HG02763 (cell line): ENCODE data around the gene WASF3.
"Not testable (repeated sequence)": the region's sequence is repeated elsewhere in the genome, so short reads cannot be mapped to it uniquely, and the experiment has no call there.

Source experiments
- ATAC-seq: cut with Tn5 transposase; IDR thresholded peaks from one replicate; pipeline ENCODE4 v1.9.1; 2021; ENCODE audit warnings: mild to moderate bottlenecking, moderate library complexity; ENCODE audit not compliant: unreplicated experiment

The WASF3 gene

GRCh38 chr13:26621731-26622401 is 64.4 kb downstream of the WASF3 start:
- ATAC-seq, result no peak

- ATAC-seq, result no peak
These were observed 65.6 kb downstream of the WASF3 start for GRCh38 chr13:26623125-26623524.

GRCh38 chr13:26624572-26624971 is 67.1 kb downstream of the WASF3 start:
- ATAC-seq, result no peak

- ATAC-seq, result no peak
These were observed 68.8 kb downstream of the WASF3 start for GRCh38 chr13:26626271-26626670.

- ATAC-seq, result no peak
These were observed 71.2 kb downstream of the WASF3 start for GRCh38 chr13:26628706-26629105.

- no peak for ATAC-seq
These were observed 71.9 kb downstream of the WASF3 start for GRCh38 chr13:26629260-26629825.

GRCh38 chr13:26635634-26636033 is 78.2 kb downstream of the WASF3 start:
- not testable (repeated sequence) for ATAC-seq

- not testable (repeated sequence) for ATAC-seq
These were observed 78.6 kb downstream of the WASF3 start for GRCh38 chr13:26636073-26636472.

GRCh38 chr13:26646603-26647002 is 89.1 kb downstream of the WASF3 start:
- ATAC-seq, result no peak

GRCh38 chr13:26651234-26651633 is 93.8 kb downstream of the WASF3 start:
- no peak for ATAC-seq

GRCh38 chr13:26653310-26653709 is 95.8 kb downstream of the WASF3 start:
- no peak for ATAC-seq

GRCh38 chr13:26653842-26654241 is 96.4 kb downstream of the WASF3 start:
- ATAC-seq, result no peak

- ATAC-seq, result no peak
These were observed 99.4 kb downstream of the WASF3 start for GRCh38 chr13:26656919-26657318.

- no peak for ATAC-seq
These were observed 101.2 kb downstream of the WASF3 start for GRCh38 chr13:26658448-26659385.

- no peak for ATAC-seq
These were observed 102.7 kb downstream of the WASF3 start for GRCh38 chr13:26660185-26660584.

- ATAC-seq, result no peak
These were observed 103.3 kb downstream of the WASF3 start for GRCh38 chr13:26660766-26661165.

- ATAC-seq, result no peak
These were observed 106.3 kb downstream of the WASF3 start for GRCh38 chr13:26663791-26664190.

- ATAC-seq, result no peak
These were observed 106.8 kb downstream of the WASF3 start for GRCh38 chr13:26664286-26664685.

- no peak for ATAC-seq
These were observed 107.4 kb downstream of the WASF3 start for GRCh38 chr13:26664876-26665275.

- no peak for ATAC-seq
These were observed 111.1 kb downstream of the WASF3 start for GRCh38 chr13:26668357-26669146.

- no peak for ATAC-seq
These were observed 116.4 kb downstream of the WASF3 start for GRCh38 chr13:26673890-26674289.
